Stimulated activated CD4-positive, alpha-beta T cell treated with anti-CD3 and anti-CD28 coated beads, Interleukin-2, amount 100 ng/mL, for 24 hours (primary cell): Measurements from ENCODE around the gene RABEP1.

ENCODE experiments used
- DNase-seq, 2 donors: peaks; one replicate each; pipeline ENCODE4 v3.0.0-alpha.2; 2020

RABEP1 gene

DNA sequence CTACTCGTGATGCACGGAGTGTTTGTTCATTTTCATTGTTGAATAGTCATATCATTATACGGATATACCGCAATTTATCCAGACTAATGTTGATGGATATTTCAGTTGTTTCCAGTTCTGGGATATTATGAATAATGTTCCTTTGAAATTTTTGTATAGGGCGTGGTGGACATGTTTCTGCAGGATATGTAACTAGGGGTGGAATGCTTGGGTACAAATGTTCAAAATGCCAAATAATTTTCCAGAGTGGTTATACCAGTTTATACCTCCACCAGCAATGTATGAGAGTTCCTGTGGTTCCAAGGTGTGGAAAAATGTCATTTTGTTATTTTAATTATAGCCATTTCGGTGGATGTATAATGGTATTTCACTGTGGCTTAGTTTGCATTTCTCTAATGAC is 83.7 kb downstream of the RABEP1 start:
- DNase-seq = no peak

- no peak for DNase-seq
Measured at GRCh38 chr17:5370411-5370810, 88.3 kb downstream of the RABEP1 start.

DNA sequence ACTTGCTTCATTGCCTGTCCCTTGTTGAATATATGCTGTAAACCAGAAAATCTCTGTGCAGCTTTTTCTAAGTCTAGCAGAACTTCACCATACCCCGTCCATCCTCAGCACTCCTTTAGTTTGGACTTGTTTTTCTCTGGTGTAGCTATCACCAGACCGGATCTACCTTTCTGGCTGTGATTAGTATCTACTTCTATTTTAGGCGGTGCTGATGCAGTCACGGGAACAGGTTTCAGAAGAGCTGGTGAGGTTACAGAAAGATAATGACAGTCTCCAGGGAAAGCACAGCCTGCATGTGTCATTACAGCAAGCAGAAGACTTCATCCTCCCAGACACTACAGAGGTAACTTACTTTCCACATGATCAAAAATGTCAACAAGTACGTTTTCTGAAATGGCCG is 91.0 kb downstream of the RABEP1 start:
- no peak for DNase-seq

- DNase-seq = no peak
Measured at GRCh38 chr17:5378566-5379207, 96.6 kb downstream of the RABEP1 start.

DNA sequence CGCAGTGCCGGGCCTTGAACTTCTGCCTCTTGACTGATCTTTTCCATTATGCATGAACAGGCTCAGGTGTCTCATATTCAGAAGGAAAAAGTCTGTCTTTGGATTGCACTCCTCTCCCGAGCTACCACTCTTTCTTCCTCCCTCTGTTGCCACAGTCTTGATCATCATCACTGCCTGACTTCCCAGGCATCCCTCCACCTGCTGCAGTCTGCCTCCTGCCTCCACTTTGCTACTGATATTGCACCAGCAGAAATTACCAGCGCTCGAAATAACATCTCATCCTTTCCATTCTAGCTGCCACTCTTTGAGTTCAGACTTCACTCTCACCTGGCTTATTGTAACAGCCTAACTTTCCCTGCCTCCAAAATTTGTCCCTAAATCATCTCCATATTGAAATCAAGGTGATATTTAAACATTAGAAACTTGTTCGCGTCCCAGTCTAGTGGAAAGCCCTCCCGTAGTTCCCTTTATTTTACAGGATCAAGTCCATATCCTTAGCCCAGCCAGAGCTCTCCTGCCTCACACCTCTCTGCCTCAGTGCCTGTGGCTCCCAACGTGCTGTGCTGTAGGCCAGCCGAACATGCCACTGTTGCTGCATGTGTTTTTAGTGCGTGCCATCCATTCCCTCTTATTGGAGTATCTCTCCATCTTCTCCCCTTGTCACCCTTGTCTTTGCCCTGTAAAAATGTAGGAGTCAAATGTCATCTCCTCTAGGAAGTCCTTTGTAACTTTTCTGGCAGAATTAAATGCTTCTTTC is 97.4 kb downstream of the RABEP1 start:
- no peak for DNase-seq

- DNase-seq = no peak
Measured at GRCh38 chr17:5380491-5381135, 98.5 kb downstream of the RABEP1 start.

DNA sequence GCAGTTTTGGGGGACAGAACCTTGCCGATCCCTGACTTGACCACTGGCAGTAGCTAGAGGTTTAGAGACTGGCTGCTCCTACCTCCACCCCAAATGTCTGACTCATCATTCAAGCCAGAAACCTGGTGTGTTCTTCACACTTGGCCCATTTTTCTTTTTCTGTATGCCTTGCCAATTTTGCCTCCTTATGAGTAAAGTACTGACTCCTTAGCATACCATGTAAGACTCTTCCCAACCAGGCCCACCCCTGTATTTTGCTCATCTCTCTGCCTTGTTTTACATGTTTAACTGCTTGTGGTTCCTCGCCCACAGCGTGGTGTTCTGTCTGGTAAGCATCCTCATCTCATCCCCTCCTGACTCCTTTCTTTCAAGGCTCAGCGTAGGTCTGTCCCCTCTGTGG is 99.5 kb downstream of the RABEP1 start:
- no peak for DNase-seq

- DNase-seq = no peak
Measured at GRCh38 chr17:5391678-5392077, 109.6 kb downstream of the RABEP1 start.

- DNase-seq = no peak
Measured at GRCh38 chr17:5396612-5397011, 114.5 kb downstream of the RABEP1 start.

- no peak for DNase-seq
Measured at GRCh38 chr17:5399767-5400166, 117.7 kb downstream of the RABEP1 start.

DNA sequence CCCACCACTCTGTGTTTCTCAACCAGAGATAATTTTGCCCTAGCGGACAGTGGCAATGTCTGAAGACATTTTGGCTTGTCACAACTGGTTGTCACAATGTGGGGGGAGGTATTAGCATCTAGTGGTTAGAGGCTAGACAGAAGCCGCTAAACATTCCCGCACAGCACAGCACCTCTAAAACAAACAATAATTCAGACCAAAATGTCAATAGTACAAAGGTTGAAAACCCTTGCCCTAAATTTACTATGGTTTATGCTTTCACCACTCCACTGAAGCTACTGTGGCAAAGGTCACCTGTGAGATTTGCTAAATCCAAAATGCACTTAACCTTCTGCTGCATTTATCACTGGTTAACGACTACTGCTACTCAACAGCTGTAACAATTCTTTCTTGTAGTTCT is 123.3 kb downstream of the RABEP1 start:
- no peak for DNase-seq

GRCh38 chr17:5408186-5408585 is 126.1 kb downstream of the RABEP1 start:
- DNase-seq = no peak

- no peak for DNase-seq
Measured at GRCh38 chr17:5410594-5411272, 128.6 kb downstream of the RABEP1 start.

- no peak for DNase-seq
Measured at GRCh38 chr17:5413682-5414081, 131.6 kb downstream of the RABEP1 start.

GRCh38 chr17:5416901-5417300 is 134.8 kb downstream of the RABEP1 start:
- no peak for DNase-seq

GRCh38 chr17:5418858-5419355 is 136.8 kb downstream of the RABEP1 start:
- peak; percentile 57 to 74 for DNase-seq

DNA sequence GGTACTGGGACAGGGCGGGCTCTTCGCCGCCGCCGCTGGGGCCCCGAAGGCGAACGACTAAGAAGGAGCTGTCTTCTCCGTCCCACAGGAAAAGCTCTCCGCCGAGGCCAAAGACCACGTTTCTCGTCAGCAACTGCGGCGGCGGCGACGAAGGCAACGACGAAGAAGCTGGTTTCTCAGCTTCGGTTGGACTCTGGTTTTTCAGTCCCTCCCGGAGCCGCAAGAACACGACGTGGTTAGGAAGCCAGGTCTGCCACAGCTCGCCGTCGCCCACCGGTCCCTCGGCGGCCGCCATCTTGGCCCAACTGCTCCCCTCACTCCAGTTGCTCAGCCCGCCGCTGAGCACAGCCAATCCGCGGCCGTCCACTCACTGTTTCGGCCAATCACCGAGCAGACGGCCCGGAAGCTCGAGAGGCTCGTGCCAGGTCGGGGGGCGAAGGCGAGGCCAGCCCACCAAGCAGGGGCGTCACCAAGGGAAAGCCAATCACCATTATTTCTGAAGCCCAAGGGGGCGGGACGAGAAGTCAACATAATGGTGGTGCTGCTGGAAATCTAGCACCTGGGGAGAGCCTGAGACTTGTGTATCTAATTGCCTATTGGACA is 137.4 kb downstream of the RABEP1 start, which contains the start of gene NUP88:
NUP88 (minus strand) TSS at position 307 of the 603 bp plus-strand sequence; CDS start at position 295, 12 bp downstream.
- peak; percentile 96 for DNase-seq

- peak; percentile 86 to 88 for DNase-seq
Measured at GRCh38 chr17:5419959-5420653, 138.0 kb downstream of the RABEP1 start, which contains the start of gene RPAIN. RPAIN (plus strand) TSS chr17:5420182; CDS start chr17:5420211, 29 bp downstream.

DNA sequence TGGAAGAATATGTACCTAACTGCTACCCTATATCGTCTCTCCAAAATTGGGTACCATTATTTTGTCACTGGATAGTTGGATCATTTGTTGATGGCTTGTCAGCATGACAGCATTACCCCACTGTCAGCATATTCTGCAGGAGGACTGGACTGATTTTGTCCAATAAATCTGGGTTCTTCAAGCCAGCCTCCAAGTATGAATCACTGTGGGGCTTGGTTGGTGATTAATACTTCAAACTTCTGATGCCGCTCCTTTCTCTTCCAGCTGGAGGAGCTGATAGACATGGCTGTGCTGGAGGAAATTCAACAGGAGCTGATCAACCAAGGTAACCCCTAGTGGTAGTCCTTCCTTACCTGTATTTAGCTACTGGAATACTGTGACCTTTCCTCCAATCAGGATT is 140.4 kb downstream of the RABEP1 start:
- no peak for DNase-seq

- DNase-seq = no peak
Measured at GRCh38 chr17:5424909-5425308, 142.8 kb downstream of the RABEP1 start.

DNA sequence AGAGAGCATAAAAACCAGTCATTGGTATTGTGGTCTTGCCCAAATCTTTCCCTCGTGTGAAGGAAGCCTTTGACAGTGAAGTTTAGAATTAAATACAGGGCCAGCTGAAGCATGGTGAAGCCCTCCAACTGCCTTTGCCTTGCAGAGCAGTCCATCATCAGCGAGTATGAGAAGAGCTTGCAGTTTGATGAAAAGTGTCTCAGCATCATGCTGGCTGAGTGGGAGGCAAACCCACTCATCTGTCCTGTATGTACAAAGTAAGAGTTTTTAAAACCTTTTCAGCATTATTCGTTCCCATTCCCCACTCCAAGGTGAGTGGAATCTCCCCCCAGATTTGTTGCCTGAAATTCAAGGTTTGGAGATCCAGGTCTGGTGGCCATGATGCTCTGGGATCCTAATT is 143.7 kb downstream of the RABEP1 start:
- DNase-seq = no peak
